Activated CD8-positive, alpha-beta memory T cell treated with anti-CD3 and anti-CD28 coated beads for 4 hours (primary cell): ENCODE results near the gene TMEM179.

Source experiments
- DNase-seq, 2 donors: peaks; one replicate each; pipeline ENCODE4 v3.0.0-alpha.2; 2020; ENCODE audit warnings: low read depth in 2 of 2

Gene TMEM179

DNA sequence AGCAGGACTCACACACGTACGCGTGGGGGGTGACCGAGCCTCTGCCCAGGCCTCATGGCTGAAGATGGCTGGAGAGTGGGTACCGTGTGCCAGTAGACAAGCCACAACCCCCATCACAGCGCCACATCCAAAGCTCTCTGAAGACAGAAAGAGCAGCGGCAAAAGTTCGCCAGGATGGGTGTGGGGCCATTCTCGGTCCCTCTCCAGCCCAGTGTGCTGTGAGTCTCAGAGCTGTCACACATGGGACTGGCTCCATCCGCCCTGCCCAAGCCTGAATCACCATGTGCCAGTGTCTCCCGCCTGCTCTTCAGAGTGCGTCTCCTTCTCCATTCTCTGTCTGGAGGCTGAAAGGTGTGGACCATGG is 5.7 kb downstream of the TMEM179 start:
- no peak for DNase-seq

DNA sequence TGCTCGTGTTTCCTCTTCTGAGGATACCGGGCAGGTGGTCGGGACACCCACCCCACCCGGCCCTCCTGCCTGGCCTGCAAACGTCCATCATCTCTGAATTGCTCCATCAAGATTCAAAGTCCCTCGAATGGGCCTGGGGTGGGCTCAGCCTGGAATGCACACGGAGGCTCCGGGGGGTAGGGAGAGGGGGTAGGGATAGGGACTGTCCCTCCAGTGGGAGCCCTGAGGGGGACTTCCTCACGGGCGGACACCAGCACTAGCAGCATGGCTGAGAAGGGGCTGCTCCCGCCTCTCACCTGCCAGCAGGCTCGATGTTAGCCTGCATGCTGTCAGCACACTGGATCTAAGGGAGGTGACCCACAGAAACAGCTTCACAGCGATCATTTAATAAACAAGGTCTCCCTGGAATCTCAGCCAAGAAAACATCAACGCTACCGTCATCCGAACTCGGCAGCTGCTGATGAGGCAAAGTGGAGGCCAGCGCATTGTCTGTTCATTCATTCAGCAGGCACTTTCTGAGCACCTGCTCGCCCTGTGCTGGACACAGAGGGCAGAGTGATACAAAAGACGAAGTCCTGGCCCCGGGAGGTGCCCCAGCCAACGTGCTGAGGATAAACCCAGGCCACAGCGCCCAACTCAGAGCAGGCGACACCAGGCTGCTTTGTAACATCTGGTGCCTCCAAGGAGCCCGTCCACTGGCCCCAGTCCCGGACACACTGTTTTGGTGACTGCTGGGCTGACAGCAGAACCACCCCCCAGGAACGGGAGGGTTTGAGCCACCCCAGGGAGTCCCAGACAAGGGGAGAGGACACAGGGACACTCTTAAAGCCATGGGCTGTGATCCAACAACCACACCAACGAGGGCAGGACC is 6.3 kb downstream of the TMEM179 start:
- DNase-seq, result no peak

DNA sequence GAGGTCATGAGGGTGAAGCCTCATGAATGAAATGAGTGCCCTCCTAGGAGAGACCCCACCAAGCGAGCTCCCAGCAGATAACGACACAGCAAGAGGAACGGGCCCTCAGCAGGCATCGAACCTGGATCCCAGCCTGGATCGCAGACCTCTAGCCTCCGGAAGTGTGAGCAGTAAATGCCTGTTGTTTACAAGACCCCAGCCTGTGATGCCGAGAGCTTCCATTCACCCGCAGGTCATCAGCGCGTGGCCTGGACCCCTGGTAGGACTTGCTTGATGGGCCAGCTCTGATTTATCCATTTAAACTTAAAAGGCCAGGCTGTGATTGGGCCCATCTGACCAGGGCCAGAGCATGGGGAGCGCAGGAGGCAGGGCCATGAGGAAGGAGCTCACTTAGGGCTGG is 7.0 kb downstream of the TMEM179 start:
- no peak for DNase-seq

DNA sequence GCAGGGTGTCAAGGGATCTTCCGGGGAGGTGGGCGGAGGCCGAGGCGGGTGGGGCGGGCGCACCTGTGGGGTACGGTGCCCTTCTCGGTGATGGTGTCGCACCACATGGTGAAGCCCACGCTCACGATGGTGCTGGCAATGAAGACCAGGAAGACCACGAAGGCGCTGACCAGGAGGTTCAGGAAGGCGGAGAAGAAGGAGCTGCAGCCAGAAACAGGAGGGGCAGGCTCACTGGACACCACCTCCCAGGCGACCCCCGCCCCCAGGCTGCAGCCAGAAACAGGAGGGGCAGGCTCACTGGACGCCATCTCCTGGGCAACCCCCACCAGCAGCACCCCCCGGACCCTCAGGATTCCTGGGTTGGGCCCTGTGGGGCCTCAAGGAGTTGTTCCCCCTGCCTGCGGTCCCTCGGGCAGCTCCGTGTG is 7.6 kb downstream of the TMEM179 start:
- DNase-seq, result no peak

DNA sequence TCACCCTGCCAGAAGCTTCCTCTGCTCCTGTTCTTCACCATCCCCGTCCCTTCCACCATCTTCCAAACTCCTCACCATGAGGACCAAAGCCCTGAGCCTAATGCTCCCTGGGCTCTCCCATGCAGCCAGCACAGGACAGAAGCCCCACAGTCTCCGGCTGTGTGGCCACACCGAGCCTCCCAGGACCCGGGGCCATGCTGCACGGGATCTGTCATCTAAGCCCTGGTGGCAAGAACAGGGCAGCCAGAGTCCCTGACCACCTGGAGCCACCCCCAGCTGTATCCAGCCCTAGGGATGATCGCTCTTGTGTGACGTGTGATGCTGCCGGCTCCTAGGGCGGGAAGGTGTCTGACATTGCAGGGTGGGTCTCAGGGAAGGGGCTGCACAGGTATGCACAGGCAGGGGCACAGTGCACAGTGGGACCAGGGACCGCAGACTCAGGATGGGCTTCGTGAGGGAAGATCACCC is 8.1 kb downstream of the TMEM179 start:
- no peak for DNase-seq

DNA sequence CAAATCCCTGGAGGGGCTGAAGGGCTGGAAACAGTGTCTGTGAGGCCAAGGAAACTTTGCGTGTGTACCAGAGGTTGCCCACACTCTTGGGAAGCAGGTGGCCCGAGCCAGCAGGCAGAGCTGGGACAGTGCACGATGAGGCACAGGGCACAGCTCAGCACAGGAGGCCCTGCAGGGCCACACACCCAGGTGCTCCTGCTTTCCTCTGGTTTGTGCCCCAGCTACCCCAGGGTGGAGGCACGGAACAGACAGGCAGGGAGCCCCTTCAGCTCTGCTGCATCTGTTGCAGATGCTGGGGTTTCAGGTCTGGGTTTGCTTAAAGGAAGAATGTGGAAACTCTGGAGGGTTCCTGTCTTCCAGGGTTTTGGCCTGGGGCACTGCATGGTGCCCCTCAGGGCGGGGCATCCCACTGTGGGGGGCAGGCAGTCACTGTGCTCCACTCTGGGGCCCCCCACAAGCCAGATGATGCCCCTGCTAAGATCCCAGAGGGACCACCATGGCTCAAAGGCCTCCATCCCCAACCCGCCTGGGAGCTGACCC is 8.6 kb downstream of the TMEM179 start:
- DNase-seq, result no peak

DNA sequence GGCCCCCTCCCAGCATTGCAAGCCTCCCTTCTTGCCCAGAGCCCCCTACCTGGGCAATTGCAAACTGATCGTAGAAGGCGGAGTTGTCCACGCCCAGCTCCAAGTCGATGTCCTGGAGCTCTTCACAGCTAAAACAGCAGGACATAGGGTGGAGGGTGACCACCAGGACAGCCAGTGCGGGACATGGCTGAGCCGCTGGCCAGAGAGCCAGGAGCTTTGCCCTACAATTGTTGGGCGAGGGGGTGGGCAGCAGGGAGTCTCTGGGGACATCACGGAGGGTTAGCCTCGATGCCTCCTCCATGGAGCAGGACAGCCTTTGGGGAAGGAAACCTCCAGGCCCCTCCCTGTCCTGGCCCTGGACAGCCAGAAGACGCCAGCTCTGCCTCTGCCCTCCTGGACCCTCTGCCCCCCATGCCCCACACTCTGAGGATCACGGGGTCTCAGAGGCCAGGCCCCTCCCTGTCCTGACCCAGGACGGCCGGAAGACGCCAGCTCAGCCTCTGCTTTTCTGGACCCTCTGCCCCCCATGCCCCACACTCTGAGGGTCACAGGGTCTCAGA is 9.4 kb downstream of the TMEM179 start:
- no peak for DNase-seq

DNA sequence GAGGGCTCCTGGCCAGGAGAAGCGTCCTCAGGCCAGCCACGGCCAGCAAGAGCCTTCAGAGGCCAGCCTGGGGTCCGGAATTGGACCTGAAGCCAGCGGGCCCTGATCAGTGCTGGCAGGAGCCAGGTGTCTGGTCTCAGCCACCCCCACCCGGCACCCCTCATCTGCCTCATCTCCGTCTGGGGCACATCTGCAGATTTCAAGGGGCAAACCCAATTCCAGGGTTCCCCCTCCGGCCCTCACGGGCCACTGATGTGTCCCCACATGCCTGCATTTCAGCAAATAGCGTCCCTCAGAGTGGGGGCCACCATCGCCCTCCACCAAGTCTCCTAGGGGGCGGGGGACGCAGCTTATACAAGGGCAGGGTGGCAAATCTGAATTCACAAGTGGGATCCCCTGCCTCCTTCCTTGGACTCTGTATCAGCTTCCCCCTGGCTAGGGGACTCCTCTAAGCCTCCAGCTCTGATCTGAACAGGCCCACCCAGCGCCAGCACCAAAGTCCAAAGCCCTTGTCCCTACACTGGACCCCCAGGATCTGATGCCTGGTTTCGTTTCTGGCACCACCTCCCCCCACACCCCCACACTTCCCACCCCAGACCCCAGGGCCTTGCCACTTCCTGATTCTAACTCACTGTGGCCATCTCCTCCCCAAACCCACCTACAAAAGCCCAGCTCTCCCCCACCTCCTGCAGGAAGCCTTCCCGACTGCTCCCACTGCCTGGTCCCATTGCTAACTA is 10.1 kb downstream of the TMEM179 start:
- no peak for DNase-seq

DNA sequence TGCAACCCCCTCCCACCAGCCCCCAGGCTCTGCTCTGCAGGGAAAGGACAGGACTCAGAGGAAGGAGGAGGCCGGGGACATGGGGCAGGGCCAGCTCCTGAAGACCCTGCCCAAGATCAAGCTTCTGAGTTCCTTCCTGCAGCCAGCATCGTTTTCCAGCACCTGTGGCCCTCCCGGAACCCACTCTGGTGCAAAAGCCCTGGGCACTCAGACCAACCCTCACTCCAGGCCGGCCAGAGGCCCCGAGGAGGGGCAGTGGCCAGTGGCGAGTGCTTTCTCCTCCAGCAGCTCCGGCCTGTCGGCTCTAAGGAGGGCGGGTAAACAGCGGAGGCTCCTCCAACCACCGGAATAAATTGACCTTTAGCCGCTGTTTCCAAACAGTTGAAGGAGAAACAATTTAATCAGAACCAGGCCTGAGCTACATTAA is 10.8 kb downstream of the TMEM179 start:
- DNase-seq, result no peak

DNA sequence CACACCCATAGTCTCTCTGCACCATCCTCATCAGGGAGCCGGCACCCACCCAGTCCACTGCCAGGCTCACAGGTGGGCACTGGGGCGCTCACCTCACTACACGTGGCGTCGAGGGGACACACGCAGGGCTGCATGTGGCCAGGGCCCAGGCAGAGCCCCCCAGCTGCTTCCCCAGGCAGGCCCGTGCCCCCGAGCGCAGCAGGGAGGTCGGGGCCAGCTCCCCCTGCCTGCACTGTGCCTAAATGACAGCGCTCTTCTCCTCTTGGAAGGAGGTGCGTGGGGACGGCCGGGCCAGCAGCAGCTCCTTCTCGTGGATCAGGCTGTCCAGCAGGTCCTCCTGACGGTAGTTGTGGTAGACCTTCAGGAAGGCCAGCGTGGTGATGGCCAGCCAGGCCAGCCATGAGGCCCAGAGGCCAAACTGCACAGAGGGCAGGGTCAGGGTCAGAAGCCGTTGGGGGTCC is 11.3 kb downstream of the TMEM179 start:
- no peak for DNase-seq

DNA sequence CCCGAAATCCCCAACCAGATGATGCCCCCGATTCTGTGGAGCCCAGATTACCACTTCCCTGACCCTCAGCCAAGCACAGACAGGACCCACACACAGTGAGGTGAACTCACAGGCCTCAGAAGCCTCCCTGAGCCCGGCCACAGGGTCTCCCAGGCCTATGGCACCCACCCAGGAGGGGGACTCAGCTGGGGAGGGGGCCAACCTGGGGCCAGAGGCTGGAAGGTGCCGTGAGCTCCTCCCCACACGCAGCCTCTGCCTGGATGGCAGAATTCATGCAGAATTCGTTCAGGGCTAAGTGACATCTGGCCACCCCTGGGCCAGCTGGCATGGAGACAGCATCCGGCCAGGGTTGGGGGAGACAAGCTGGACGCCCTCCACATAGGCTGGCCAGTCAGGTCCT is 11.8 kb downstream of the TMEM179 start:
- DNase-seq, result no peak

DNA sequence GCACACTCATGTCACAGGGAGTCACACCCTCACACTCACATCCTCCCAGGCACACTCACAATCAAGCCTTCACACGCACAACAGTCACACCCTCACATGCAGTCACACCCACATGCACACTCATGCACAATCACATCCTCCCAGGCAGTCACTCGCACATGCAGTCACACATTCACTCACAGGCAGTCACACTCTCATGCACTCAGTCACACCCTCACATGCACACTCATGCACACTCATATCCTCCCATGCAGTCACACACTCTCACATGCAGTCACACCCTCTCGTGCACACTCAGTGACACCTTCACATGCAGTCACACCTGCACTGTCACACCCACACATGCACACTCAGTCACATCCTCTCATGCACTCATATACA is 12.3 kb downstream of the TMEM179 start:
- no peak for DNase-seq

DNA sequence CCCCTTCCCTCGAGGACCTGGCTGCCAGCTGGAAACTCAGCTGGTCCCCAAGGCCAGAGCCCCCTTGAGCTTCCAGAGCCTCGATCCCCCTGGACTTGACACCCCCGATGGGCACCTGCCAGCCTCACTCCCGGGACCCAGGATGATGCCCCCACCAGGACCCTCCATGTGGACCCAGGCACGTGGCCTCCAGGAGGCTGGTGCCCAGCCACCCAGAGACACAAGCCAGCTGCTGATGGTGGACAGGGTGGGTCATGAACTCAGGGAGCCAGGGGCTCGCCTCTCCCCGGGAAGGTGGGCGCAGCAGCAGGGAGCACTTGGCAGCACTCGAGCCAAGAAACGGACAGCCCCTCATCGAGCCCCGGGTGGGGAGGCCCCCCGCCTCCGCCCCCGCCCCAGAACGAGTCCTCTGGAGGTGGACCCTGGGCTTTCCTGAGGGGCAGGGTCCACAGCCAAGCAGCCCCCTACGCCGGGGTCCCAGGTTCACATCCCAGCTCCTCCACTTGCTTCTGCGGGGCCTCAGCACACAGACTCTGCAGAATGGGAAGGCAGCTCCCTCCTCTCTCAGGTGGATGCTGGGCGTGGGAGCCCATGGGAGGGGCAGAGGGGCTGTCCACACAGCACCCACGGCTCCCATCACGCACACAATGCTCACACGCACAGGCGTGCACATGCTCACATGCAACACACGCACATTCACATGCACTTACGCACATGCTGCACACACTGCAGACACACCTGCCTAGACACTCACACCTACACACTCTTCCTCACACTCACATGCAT is 12.9 kb downstream of the TMEM179 start:
- no peak for DNase-seq

DNA sequence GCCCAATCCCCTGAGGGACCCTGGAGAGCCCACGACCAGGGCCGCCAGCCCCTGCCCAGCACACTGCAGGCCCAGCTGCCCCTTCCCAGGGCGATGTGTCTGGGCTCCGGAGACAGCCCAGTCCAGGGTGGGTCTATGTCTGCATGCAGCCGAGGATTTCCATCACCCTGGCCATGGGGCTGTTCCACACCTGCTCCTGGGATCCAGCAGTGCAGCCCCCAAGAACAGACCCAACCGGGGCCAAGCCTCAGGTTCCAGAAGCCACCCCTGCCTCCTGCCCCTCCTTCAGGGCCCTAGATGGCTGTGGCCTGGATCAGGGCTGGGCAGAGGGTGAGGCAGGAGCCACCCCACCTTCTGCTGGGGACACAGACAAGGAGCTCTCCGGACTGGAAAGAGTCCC is 13.5 kb downstream of the TMEM179 start:
- no peak for DNase-seq

DNA sequence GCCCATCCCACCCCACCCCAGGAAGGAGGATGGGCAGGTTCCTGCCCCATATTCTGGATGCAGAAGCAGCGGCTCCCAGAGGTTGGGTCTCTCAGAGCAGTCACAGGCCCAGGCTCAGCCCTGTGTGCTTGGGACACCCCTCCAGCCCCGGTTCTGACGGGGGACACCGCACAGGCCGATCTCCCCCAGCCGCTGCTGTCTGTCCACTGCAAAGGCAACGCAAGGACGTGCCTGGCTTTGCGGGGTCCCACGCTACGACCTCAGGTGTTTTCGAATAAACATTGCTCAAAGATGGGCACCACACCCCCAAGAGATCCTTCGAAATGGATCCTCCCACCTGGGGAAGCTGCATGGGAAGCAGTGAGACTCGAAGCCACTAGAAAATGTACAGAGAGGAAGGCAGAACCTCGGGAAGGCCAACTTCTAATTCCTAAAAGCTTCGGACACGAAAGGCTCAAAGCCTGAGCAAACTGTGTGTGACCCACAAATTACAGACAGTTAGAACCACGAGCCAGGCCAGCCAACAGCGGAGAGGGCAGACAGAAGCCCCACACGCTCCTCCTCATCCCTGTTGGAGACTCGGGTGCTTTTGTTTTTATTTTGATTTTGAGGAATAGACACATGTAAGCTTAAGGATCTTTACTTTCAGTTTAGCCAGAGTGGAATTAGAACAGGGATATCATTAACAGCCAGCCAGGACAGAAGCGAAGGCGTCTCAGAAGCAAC is 14.2 kb downstream of the TMEM179 start:
- DNase-seq, result no peak

DNA sequence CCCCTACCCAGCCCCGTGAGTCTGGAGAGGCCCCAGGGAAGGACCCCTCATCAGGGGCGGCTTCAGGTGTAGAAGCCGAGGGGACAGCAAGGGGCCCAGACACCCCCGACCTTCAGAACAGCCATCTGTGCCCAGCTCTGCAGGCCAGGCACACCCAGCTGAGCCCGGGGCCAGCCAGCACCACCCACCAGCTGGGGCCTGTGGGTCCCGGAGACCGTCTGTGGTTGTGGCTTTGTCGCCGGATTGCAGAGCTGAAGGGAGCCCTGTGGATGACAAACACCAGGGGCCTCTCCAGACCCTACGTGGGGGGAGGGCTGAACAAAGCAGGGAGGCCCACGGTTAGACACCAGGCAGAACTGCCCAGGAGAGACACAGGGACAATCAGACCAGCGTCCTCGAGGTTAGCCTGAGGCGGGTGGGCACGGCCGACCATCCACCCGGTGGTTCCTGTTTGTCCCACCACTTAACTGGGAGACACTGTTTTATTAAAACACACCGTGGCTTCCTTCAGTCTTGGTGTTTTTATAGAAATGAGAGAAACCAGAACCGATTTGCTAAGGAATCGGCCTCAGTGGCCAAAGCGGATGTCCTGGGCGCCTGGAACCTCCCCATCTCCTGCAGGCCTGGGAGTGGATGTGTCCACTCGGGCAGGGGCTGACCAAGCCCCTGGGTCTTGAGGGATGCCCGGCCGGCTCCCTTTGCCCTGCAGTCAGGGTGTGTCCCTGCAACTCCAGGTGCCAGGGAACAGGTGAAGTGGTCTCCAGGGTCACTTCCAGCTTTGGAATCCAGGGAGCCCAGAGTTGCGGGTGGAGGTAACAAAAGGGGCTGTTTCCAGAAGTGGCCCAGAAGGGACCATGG is 15.0 kb downstream of the TMEM179 start:
- no peak for DNase-seq

DNA sequence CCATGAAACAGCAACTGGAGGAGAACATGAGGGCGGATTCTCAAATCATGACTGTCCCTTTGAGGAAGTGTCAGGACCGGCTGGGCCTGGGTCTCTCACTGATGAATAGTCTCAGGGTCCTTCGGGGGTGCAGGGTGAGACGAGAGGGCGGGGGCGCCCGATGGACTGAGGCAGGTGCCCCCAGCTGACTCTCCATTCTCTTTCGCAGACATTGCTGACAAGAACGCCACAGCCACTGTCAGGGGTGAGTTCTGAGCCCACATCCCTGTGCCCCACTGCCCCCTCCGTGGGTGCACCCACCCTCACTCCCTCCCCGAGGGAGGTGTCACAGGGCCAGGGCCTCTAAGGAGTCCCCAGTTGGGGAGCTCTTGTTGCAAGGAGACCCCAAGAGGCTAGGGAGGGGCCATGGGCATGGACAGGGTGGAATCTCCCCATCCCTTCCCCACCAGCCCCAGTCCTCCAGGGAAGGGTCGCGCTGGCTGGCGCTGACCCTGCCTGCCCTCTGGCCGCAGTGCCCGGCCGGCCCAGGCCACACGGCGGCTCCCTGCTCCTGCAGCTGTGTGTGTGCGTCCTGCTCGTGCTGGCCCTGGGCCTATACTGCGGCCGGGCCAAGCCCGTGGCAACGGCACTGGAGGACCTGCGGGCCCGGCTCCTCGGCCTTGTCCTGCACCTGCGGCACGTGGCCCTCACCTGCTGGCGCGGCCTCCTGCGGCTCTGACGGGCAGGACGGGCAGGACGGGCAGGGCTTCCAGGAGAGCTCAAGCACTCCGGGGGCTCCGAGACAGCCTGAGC is 16.3 kb downstream of the TMEM179 start:
- no peak for DNase-seq

DNA sequence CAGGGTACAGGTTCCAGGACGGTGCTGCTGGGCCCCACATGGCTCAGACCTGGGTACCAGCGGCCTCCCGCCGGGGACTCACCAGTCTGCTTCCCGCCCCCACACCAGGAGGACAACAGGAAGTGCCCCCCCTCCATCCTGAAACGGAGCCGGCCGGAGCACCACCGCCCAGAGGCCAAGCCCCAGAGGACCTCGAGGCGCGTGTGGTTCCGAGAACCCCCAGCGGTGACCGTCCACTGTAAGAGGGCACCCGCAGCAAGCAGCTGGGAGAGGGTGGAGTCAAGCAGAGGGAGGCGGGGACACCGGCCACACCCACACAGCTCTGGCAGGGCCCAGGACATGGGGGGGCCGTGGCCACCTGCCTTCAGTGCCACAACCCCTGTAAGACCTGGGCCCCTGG is 16.9 kb downstream of the TMEM179 start:
- no peak for DNase-seq
